ENCODE measurements around the gene DOK6. TPM values are rescaled to one million over a fixed set of nuclear protein-coding genes. Genes with fewer than 3 reads are reported as not detected.
A peak's percentile ranks its signal among the peaks of the same experiment; 100 is the strongest.

Gene DOK6
- total RNA-seq, 1 experiment from 2014 or later: 4.1 TPM

GRCh38 chr18:69725855-69726508 lies 325.3 kb downstream of the DOK6 start (continued):
- no peak for TF ChIP-seq E2F1 (CRISPR knock-in tag; IDR thresholded peaks at IDR 0.05)
- TF ChIP-seq ZNF423 (CRISPR knock-in tag; IDR thresholded peaks at IDR 0.05): no peak
- TF ChIP-seq E2F4 (CRISPR knock-in tag; IDR thresholded peaks at IDR 0.05; ENCODE audit: borderline replicate concordance, low read depth): no peak
- no peak for TF ChIP-seq TEAD4 (CRISPR knock-in tag; IDR thresholded peaks at IDR 0.05)
- TF ChIP-seq PRRX2 (CRISPR knock-in tag; IDR thresholded peaks at IDR 0.05): no peak

GRCh38 chr18:69727912-69728572 lies 327.4 kb downstream of the DOK6 start:
- H3K4me3 Mint-ChIP-seq: no peak overlapping the region
- H3K27ac Mint-ChIP-seq: peak overlapping the region; percentile 19; the same call in 1 of the 2 replicates

More at GRCh38 chr18:69727912-69728572, 327.4 kb downstream of the DOK6 start:
- CTCF ChIA-PET: no interaction called here
- Mint-ChIP-seq H3K9me3 (no peaks in the 10 kb centered on the region), H3K27me3 (ENCODE audit: low read depth) (no peaks in the 10 kb centered on the region), H3K4me1 (peaks cover 16% of the 10 kb centered on the region), H3K36me3 (no peaks in the 10 kb centered on the region)
- TF ChIP-seq FOXJ3 (CRISPR knock-in tag; IDR thresholded peaks at IDR 0.05; ENCODE audit: borderline replicate concordance) (no peak), PREB (CRISPR knock-in tag; IDR thresholded peaks at IDR 0.05; ENCODE audit: borderline replicate concordance) (no peak), ZNF423 (CRISPR knock-in tag; IDR thresholded peaks at IDR 0.05) (no peak), ATF3 (CRISPR knock-in tag; conservative IDR thresholded peaks at IDR 0.05) (no peak), ATF1 (CRISPR knock-in tag; IDR thresholded peaks at IDR 0.05) (no peak), USF1 (CRISPR knock-in tag; IDR thresholded peaks at IDR 0.05) (no peak), TEAD1 (CRISPR knock-in tag; IDR thresholded peaks at IDR 0.05) (no peak), NR2C2 (CRISPR knock-in tag; IDR thresholded peaks at IDR 0.05) (no peak), ZNF219 (CRISPR knock-in tag; IDR thresholded peaks at IDR 0.05; ENCODE audit: borderline replicate concordance) (no peak), NFE2L1 (CRISPR knock-in tag; IDR thresholded peaks at IDR 0.05) (no peak), CDX4 (CRISPR knock-in tag; IDR thresholded peaks at IDR 0.05; ENCODE audit: borderline replicate concordance) (no peak), HMGA2 (CRISPR knock-in tag; IDR thresholded peaks at IDR 0.05) (no peak), FOXP1 (CRISPR knock-in tag; IDR thresholded peaks at IDR 0.05; ENCODE audit: borderline replicate concordance) (no peak), E2F1 (CRISPR knock-in tag; IDR thresholded peaks at IDR 0.05) (no peak), TCF7 (CRISPR knock-in tag; IDR thresholded peaks at IDR 0.05; ENCODE audit: low read depth) (no peak), MAX (CRISPR knock-in tag; IDR thresholded peaks at IDR 0.05) (no peak), MYBL2 (CRISPR knock-in tag; IDR thresholded peaks at IDR 0.05) (no peak), ZNF416 (CRISPR knock-in tag; IDR thresholded peaks at IDR 0.05) (no peak), ATF6 (CRISPR knock-in tag; IDR thresholded peaks at IDR 0.05) (no peak)
- peak; percentile 30; the same call in 1 of the 2 replicates for ATAC-seq
- no peak for DNase-seq (ENCODE audit: low spot score)
- POLR2A ChIA-PET: no interaction called here

All from WTC11 (cell line).